ENCODE measurements around the gene MAP2K5.

The MAP2K5 gene

GRCh38 chr15:67560320-67560719 is 17.8 kb downstream of the MAP2K5 start:
- DNase-seq: no peak

- no peak for DNase-seq
These were observed 20.6 kb downstream of the MAP2K5 start for GRCh38 chr15:67563092-67563491.

GRCh38 chr15:67564021-67564967 is 21.8 kb downstream of the MAP2K5 start:
- no peak for DNase-seq

GRCh38 chr15:67564968-67565345 is 22.5 kb downstream of the MAP2K5 start:
- no peak for DNase-seq

- DNase-seq: no peak
These were observed 27.2 kb downstream of the MAP2K5 start for GRCh38 chr15:67569668-67570067.

GRCh38 chr15:67570875-67571647 is 28.6 kb downstream of the MAP2K5 start:
- no peak for DNase-seq

GRCh38 chr15:67571648-67572415 is 29.3 kb downstream of the MAP2K5 start:
- DNase-seq: no peak

- DNase-seq: no peak
These were observed 30.7 kb downstream of the MAP2K5 start for GRCh38 chr15:67573194-67573593.

GRCh38 chr15:67575039-67575502 is 32.6 kb downstream of the MAP2K5 start:
- no peak for DNase-seq

- DNase-seq: no peak
These were observed 35.6 kb downstream of the MAP2K5 start for GRCh38 chr15:67578020-67578600.

- DNase-seq: no peak
These were observed 36.7 kb downstream of the MAP2K5 start for GRCh38 chr15:67579164-67579563.

- DNase-seq: no peak
These were observed 37.5 kb downstream of the MAP2K5 start for GRCh38 chr15:67579967-67580366.

- DNase-seq: no peak
These were observed 41.7 kb downstream of the MAP2K5 start for GRCh38 chr15:67584157-67584556.

- DNase-seq: no peak
These were observed 43.2 kb downstream of the MAP2K5 start for GRCh38 chr15:67585681-67586080.

GRCh38 chr15:67587331-67587730 is 44.8 kb downstream of the MAP2K5 start:
- no peak for DNase-seq

- DNase-seq: no peak
These were observed 45.3 kb downstream of the MAP2K5 start for GRCh38 chr15:67587754-67588153.

- no peak for DNase-seq
These were observed 47.7 kb downstream of the MAP2K5 start for GRCh38 chr15:67590191-67590590.

GRCh38 chr15:67592245-67592644 is 49.7 kb downstream of the MAP2K5 start:
- DNase-seq: no peak

GRCh38 chr15:67593562-67593961 is 51.1 kb downstream of the MAP2K5 start:
- no peak for DNase-seq

- DNase-seq: no peak
These were observed 52.3 kb downstream of the MAP2K5 start for GRCh38 chr15:67594770-67595169.

- DNase-seq: no peak
These were observed 53.1 kb downstream of the MAP2K5 start for GRCh38 chr15:67595572-67595971.

GRCh38 chr15:67601073-67601472 is 58.6 kb downstream of the MAP2K5 start:
- DNase-seq: no peak

- no peak for DNase-seq
These were observed 60.6 kb downstream of the MAP2K5 start for GRCh38 chr15:67603063-67603462.

Measured in NCI-H510A treated with DMSO at 0.1 percent for 48 hours (cell line).